Common myeloid progenitor, CD34-positive (primary cell): ENCODE data around the gene RYR2.

Experiments
- CTCF ChIA-PET: fragments of 350-600 bp; sonication (Branson Sonifier 250); formaldehyde crosslinking; loops from one replicate; lab custom pipeline; 2021; ENCODE audit warnings: antibody characterized with exemption; lab: Charles Lee
- POLR2A ChIA-PET: fragments of 350-600 bp; sonication (Branson Sonifier 250); formaldehyde crosslinking; loops from one replicate; lab custom pipeline; 2021; ENCODE audit warnings: antibody characterized with exemption; lab: Charles Lee
- DNase-seq, 3 donors: peaks; one replicate each; pipeline versions ENCODE4 v3.0.0 to v3.0.0-alpha.2; 2013
- H3K27ac ChIP-seq, 2 experiments: 1 replicate in 1 of 2; 2 replicates in 1 of 2; pipeline ENCODE4 v1.7.0; 2013; ENCODE audit warnings: inconsistent platforms in 2 of 2, low read length in 2 of 2, mild to moderate bottlenecking in 2 of 2, low read depth in 1 of 2, moderate library complexity in 1 of 2; ENCODE audit not compliant: severe bottlenecking in 2 of 2, insufficient read depth in 1 of 2, poor library complexity in 1 of 2
- H3K27me3 ChIP-seq, 5 experiments: replicated peaks in 2 of 5; 1 replicate in 3 of 5; 2 replicates in 2 of 5; pipeline versions ENCODE4 v1.6.1 to v1.7.0; 2013; ENCODE audit warnings: low read length in 4 of 5, mild to moderate bottlenecking in 2 of 5, moderate library complexity in 2 of 5, inconsistent platforms in 1 of 5; ENCODE audit not compliant: insufficient read depth in 5 of 5, control insufficient read depth in 4 of 5
- H3K36me3 ChIP-seq, 4 experiments: 1 replicate in 2 of 4; 2 replicates in 2 of 4; pipeline versions ENCODE4 v1.6.1 to v1.7.0; 2013; ENCODE audit warnings: low read length in 3 of 4, control low read depth in 1 of 4, mild to moderate bottlenecking in 1 of 4; ENCODE audit not compliant: control insufficient read depth in 4 of 4, insufficient read depth in 4 of 4
- H3K4me1 ChIP-seq, 4 experiments: 1 replicate in 3 of 4; 2 replicates in 1 of 4; pipeline versions ENCODE4 v1.6.1 to v1.7.1; 2013; ENCODE audit warnings: low read length in 3 of 4, mild to moderate bottlenecking in 3 of 4, control low read depth in 1 of 4, inconsistent platforms in 1 of 4, moderate library complexity in 1 of 4; ENCODE audit not compliant: control insufficient read depth in 4 of 4, insufficient read depth in 4 of 4; ENCODE audit errors: control extremely low read depth in 1 of 4
- H3K4me3 ChIP-seq, 7 experiments: 1 replicate in 4 of 7; 2 replicates in 3 of 7; pipeline versions ENCODE4 v1.5.1 to v1.7.0; 2013; ENCODE audit warnings: mild to moderate bottlenecking in 7 of 7, low read length in 6 of 7, moderate library complexity in 6 of 7, inconsistent platforms in 2 of 7, low read depth in 2 of 7, control low read depth in 1 of 7; ENCODE audit not compliant: insufficient read depth in 4 of 7, control insufficient read depth in 1 of 7; ENCODE audit errors: extremely low read depth in 1 of 7
- H3K9me3 ChIP-seq, 5 experiments: 1 replicate in 4 of 5; 2 replicates in 1 of 5; pipeline versions ENCODE4 v1.6.1 to v1.7.1; 2013; ENCODE audit warnings: low read length in 4 of 5, mild to moderate bottlenecking in 2 of 5, inconsistent platforms in 1 of 5, low read depth in 1 of 5, moderate library complexity in 1 of 5; ENCODE audit not compliant: control insufficient read depth in 4 of 5, insufficient read depth in 2 of 5; ENCODE audit errors: control extremely low read depth in 1 of 5
- WGBS: methylation state at CpG from one replicate; pipeline ENCODE4 v1.1.5; 2013; ENCODE audit not compliant: insufficient coverage; 5-methylcytosine and 5-hydroxymethylcytosine counted together

Gene RYR2

GRCh38 chr1:237568955-237569354, 527.0 kb downstream of the RYR2 start:
- CTCF ChIA-PET, result interaction anchor here (0.9 to 1.0 kb wide), 2 partner anchors 8 to 15 kb away, joined by 3 to 4 read pairs; no protein-coding TSS in a partner anchor
- Histone ChIP-seq H3K4me1 (no peaks in the 10 kb centered on the region), H3K9me3 (no peaks in the 10 kb centered on the region), H3K27me3 (no peaks in the 10 kb centered on the region), H3K36me3 (no peaks in the 10 kb centered on the region), H3K4me3 (no peak overlapping the region), H3K27ac (no peak overlapping the region)
- 83% methylated on average over 9 of the region's 9 CpGs for WGBS
- POLR2A ChIA-PET, result interaction anchor here (0.5 kb wide), 1 partner anchor 10 kb away, joined by 3 read pairs; no protein-coding TSS in a partner anchor
- DNase-seq, result no peak

GRCh38 chr1:237570530-237570929, 528.5 kb downstream of the RYR2 start:
- no peaks in the 10 kb centered on the region for H3K36me3 ChIP-seq
- no peaks in the 10 kb centered on the region for H3K4me1 ChIP-seq
- no peak overlapping the region for H3K27ac ChIP-seq
- CTCF ChIA-PET, result no interaction called here
- WGBS, result 89% methylated on average over 5 of the region's 5 CpGs
- no peak for DNase-seq
- peaks cover 0 to 5% (median 0%) of the 10 kb centered on the region in 5 experiments for H3K9me3 ChIP-seq
- no peak overlapping the region for H3K4me3 ChIP-seq
- H3K27me3 ChIP-seq, result no peaks in the 10 kb centered on the region
- POLR2A ChIA-PET, result no interaction called here

GRCh38 chr1:237574536-237574935, 532.6 kb downstream of the RYR2 start:
- no peak for DNase-seq
- Histone ChIP-seq H3K4me3 (no peak overlapping the region), H3K36me3 (no peaks in the 10 kb centered on the region), H3K27ac (no peak overlapping the region), H3K4me1 (no peaks in the 10 kb centered on the region), H3K27me3 (no peaks in the 10 kb centered on the region), H3K9me3 (peaks cover 0 to 5% (median 0%) of the 10 kb centered on the region in 5 experiments)
- CTCF ChIA-PET, result no interaction called here
- POLR2A ChIA-PET, result no interaction called here
- no CpG with 5 or more reads among the region's 2 CpGs for WGBS

GRCh38 chr1:237578540-237578939, 536.6 kb downstream of the RYR2 start:
- H3K4me1 ChIP-seq, result no peaks in the 10 kb centered on the region
- CTCF ChIA-PET, result no interaction called here
- no peaks in the 10 kb centered on the region for H3K27me3 ChIP-seq
- DNase-seq, result no peak
- H3K9me3 ChIP-seq, result peaks cover 0 to 9% (median 0%) of the 10 kb centered on the region in 5 experiments
- H3K36me3 ChIP-seq, result no peaks in the 10 kb centered on the region
- H3K27ac ChIP-seq, result no peak overlapping the region
- no CpG with 5 or more reads among the region's 3 CpGs for WGBS
- no peak overlapping the region for H3K4me3 ChIP-seq
- POLR2A ChIA-PET, result interaction anchor here (0.8 kb wide), 1 partner anchor 10 kb away, joined by 3 read pairs; no protein-coding TSS in a partner anchor

GRCh38 chr1:237580726-237581125, 538.7 kb downstream of the RYR2 start:
- WGBS, result 100% methylated on average over 1 of the region's 2 CpGs
- no peak for DNase-seq
- CTCF ChIA-PET, result no interaction called here

GRCh38 chr1:237583270-237583669, 541.3 kb downstream of the RYR2 start:
- Histone ChIP-seq H3K27ac (no peak overlapping the region), H3K4me3 (no peak overlapping the region), H3K4me1 (no peaks in the 10 kb centered on the region), H3K36me3 (no peaks in the 10 kb centered on the region), H3K27me3 (no peaks in the 10 kb centered on the region), H3K9me3 (peaks cover 0 to 4% (median 0%) of the 10 kb centered on the region in 5 experiments)
- POLR2A ChIA-PET, result no interaction called here
- DNase-seq, result no peak
- CTCF ChIA-PET, result no interaction called here

More at GRCh38 chr1:237580726-237581125, 538.7 kb downstream of the RYR2 start:
- no peaks in the 10 kb centered on the region for H3K4me1 ChIP-seq
- peaks cover 0 to 4% (median 0%) of the 10 kb centered on the region in 5 experiments for H3K9me3 ChIP-seq
- no peaks in the 10 kb centered on the region for H3K36me3 ChIP-seq
- H3K27ac ChIP-seq, result no peak overlapping the region
- H3K27me3 ChIP-seq, result no peaks in the 10 kb centered on the region
- H3K4me3 ChIP-seq, result no peak overlapping the region
- POLR2A ChIA-PET, result no interaction called here

GRCh38 chr1:237583756-237584155, 541.8 kb downstream of the RYR2 start:
- Histone ChIP-seq H3K27me3 (no peaks in the 10 kb centered on the region), H3K9me3 (peaks cover 0 to 4% (median 0%) of the 10 kb centered on the region in 5 experiments), H3K4me1 (no peaks in the 10 kb centered on the region), H3K4me3 (no peak overlapping the region), H3K36me3 (no peaks in the 10 kb centered on the region), H3K27ac (no peak overlapping the region)
- CTCF ChIA-PET, result no interaction called here
- POLR2A ChIA-PET, result no interaction called here
- no peak for DNase-seq
